ENCODE data around the gene HOXD13. TPM values are rescaled to one million over a fixed set of nuclear protein-coding genes. Genes with fewer than 3 reads are reported as not detected.

The HOXD13 gene
- total and polyA plus RNA-seq, 2 donors (not counting 1 experiment from before 2014, with no cell fraction given), result not detected

DNA sequence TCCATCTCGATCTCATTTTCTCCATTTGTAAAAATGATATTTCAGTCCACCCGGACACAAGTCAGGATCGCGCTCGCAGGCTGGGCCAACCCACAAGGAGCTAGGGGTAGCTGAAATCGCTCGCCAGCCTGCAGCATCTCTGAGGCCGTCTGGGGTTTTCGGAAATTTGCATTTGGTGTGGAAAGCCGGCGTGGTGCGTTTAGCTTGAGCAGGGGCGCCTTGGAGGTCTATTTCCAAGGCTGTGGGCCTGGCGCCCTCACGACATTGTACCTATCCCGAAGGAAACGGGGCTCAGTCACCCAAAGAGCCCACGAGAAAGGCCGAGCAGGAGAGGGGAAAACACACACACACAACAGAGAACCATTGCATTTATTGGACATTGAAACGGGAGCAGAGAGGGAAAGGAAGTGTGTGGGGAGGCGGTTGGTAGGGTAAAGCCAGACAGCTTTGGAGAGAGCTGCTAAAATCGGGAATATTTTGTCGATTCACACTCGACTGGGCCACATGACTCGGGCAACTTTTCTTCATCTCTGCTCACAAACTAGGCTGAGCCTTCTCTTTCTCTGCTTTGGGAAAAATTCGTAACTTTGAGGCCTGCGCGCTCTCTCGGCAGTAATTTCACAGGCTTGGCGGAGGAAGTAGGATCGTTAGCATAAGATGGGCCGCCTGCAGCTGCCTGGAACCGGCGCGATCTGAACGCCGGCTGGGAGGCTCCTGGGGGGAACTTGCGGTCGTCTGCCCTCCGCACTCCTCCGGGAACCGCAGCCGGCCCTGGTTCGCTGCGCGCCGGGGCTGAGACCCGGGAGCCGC, 35.9 kb downstream of the HOXD13 start:
- H3K4me2 ChIP-seq (ENCODE audit: extremely low read depth, insufficient read depth, low read length), result no peak overlapping the region

DNA sequence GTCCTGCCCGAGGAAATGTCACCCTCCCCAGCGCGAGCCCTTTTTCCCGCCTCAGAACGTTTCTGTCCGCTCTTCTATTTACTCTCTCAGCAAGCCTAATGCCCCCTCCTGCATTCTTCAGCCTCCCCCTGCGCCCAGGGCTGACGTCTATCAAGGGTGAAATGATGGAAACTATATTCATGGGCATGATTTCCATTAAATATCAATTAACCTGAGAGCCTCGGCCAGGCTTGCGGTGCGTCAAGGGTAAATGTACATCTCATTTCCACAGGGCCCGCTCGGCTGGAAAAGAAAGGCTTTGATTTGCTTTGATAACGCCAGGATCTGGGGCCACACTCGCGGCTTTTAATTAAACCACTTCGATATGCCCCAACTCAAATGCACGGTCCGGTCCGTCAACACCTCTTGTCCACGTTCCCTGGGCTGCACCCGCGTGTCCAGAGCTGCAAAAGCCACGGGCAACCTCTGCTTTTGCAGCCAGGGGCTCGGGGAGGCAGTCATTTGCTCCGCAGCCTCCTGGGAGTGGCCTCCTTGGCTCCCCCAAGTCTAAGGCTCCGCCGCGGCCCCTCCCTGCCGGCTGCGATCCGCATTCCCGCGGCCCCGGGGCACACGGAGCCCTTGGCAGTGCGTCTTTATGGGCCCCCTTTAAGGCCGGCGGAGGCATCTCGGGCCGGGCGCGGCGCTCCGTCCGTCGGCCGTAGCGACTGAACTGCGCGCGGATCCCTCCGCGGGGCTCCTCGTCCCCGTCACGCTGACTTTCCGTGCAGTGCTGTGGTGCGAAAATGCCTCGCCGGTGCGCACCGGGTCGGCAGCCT, 36.7 kb downstream of the HOXD13 start, which contains the start of gene HOXD8:
Gene HOXD8, plus strand, starts transcription at position 724 of the 815 bp plus-strand sequence. CDS start 662 bp downstream, outside the sequence.
- Histone ChIP-seq H3K27me3 (ENCODE audit: control insufficient read depth, insufficient read depth, low read length) (peaks cover 76% of the 10 kb centered on the region), H3K36me3 (ENCODE audit: control insufficient read depth, insufficient read depth, low read length) (no peaks in the 10 kb centered on the region), H3K4me3 (replicated peaks in 1 of 4; ENCODE audit: control extremely low read depth in 1 of 4, insufficient read depth in 1 of 4, low read depth in 3 of 4, low read length in 4 of 4) (peak within 1 kb of the TSS in 1 of 4 experiments; percentile 7), H3K4me2 (ENCODE audit: extremely low read depth, insufficient read depth, low read length) (no peak within 1 kb of the TSS), H4K20me1 (ENCODE audit: control insufficient read depth, extremely low read depth, insufficient read depth, low read length) (no peaks in the 10 kb centered on the region), H3K9me3 (ENCODE audit: control insufficient read depth, insufficient read depth, low read depth, low read length) (no peaks in the 10 kb centered on the region), H3K27ac (ENCODE audit: insufficient read depth, low read length) (no peak within 1 kb of the TSS), H3K4me1 (ENCODE audit: control insufficient read depth, extremely low read depth, insufficient read depth, low read length) (no peaks in the 10 kb centered on the region), H3K79me2 (ENCODE audit: control insufficient read depth, insufficient read depth, low read length) (no peaks in the 10 kb centered on the region), H2AFZ (ENCODE audit: low read length) (no peak within 1 kb of the TSS), H3K9ac (ENCODE audit: insufficient read depth, low read length) (no peak within 1 kb of the TSS)
- TF ChIP-seq EZH2 (IDR thresholded peaks at IDR 0.05; ENCODE audit: low read length, missing control alignments) (peak; percentile 51), CTCF (conservative IDR thresholded peaks at IDR 0.05 in 1 of 2, IDR thresholded peaks at IDR 0.05 in 1 of 2; ENCODE audit: low read depth in 1 of 2, low read length in 2 of 2) (no peak)
- DNase-seq (ENCODE audit: low read depth in 2 of 2), result peak; percentile 22 to 56

More for the DNA sequence above, 35.9 kb downstream of the HOXD13 start:
- Histone ChIP-seq H3K79me2 (ENCODE audit: control insufficient read depth, insufficient read depth, low read length) (no peaks in the 10 kb centered on the region), H3K27ac (ENCODE audit: insufficient read depth, low read length) (no peak overlapping the region), H3K4me3 (replicated peaks in 1 of 4; ENCODE audit: control extremely low read depth in 1 of 4, insufficient read depth in 1 of 4, low read depth in 3 of 4, low read length in 4 of 4) (no peak overlapping the region), H3K9me3 (ENCODE audit: control insufficient read depth, insufficient read depth, low read depth, low read length) (no peaks in the 10 kb centered on the region), H3K27me3 (ENCODE audit: control insufficient read depth, insufficient read depth, low read length) (peaks cover 78% of the 10 kb centered on the region), H3K36me3 (ENCODE audit: control insufficient read depth, insufficient read depth, low read length) (no peaks in the 10 kb centered on the region), H2AFZ (ENCODE audit: low read length) (no peak overlapping the region), H3K9ac (ENCODE audit: insufficient read depth, low read length) (no peak overlapping the region), H4K20me1 (ENCODE audit: control insufficient read depth, extremely low read depth, insufficient read depth, low read length) (no peaks in the 10 kb centered on the region), H3K4me1 (ENCODE audit: control insufficient read depth, extremely low read depth, insufficient read depth, low read length) (no peaks in the 10 kb centered on the region)
- no peak for DNase-seq (ENCODE audit: low read depth in 2 of 2)
- no peak for TF ChIP-seq CTCF (conservative IDR thresholded peaks at IDR 0.05 in 1 of 2, IDR thresholded peaks at IDR 0.05 in 1 of 2; ENCODE audit: low read depth in 1 of 2, low read length in 2 of 2)
- no peak for TF ChIP-seq EZH2 (IDR thresholded peaks at IDR 0.05; ENCODE audit: low read length, missing control alignments)

GRCh38 chr2:176129813-176130146, 37.3 kb downstream of the HOXD13 start:
- Histone ChIP-seq H3K9me3 (ENCODE audit: control insufficient read depth, insufficient read depth, low read depth, low read length) (no peaks in the 10 kb centered on the region), H3K4me1 (ENCODE audit: control insufficient read depth, extremely low read depth, insufficient read depth, low read length) (no peaks in the 10 kb centered on the region), H3K4me2 (ENCODE audit: extremely low read depth, insufficient read depth, low read length) (no peak overlapping the region), H3K27ac (ENCODE audit: insufficient read depth, low read length) (no peak overlapping the region), H3K36me3 (ENCODE audit: control insufficient read depth, insufficient read depth, low read length) (no peaks in the 10 kb centered on the region), H4K20me1 (ENCODE audit: control insufficient read depth, extremely low read depth, insufficient read depth, low read length) (no peaks in the 10 kb centered on the region), H3K79me2 (ENCODE audit: control insufficient read depth, insufficient read depth, low read length) (no peaks in the 10 kb centered on the region), H2AFZ (ENCODE audit: low read length) (no peak overlapping the region), H3K4me3 (replicated peaks in 1 of 4; ENCODE audit: control extremely low read depth in 1 of 4, insufficient read depth in 1 of 4, low read depth in 3 of 4, low read length in 4 of 4) (no peak overlapping the region), H3K9ac (ENCODE audit: insufficient read depth, low read length) (no peak overlapping the region), H3K27me3 (ENCODE audit: control insufficient read depth, insufficient read depth, low read length) (peaks cover 75% of the 10 kb centered on the region)
- DNase-seq (ENCODE audit: low read depth in 2 of 2), result no peak
- TF ChIP-seq EZH2 (IDR thresholded peaks at IDR 0.05; ENCODE audit: low read length, missing control alignments), result no peak
- TF ChIP-seq CTCF (conservative IDR thresholded peaks at IDR 0.05 in 1 of 2, IDR thresholded peaks at IDR 0.05 in 1 of 2; ENCODE audit: low read depth in 1 of 2, low read length in 2 of 2), result no peak

Measured in fibroblast of lung (primary cell).